ENCODE results near the gene ZNF574.

ZNF574 gene

DNA sequence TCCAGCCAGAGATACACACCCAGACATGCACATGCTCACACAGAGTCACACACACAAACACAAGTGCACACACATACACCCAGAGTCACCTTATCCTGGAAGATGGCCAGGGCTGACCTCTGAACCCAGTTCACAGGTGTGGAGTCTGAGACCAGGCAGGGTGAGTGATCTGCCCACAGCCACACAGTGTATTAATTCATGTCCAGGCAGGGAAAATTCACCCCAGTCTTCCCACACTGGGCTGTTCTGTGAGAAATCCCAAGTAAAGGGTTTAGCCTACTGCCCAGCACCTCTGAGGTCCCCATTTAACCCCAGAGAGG is 54.2 kb downstream of the ZNF574 start:
- no peak for DNase-seq

Data from activated T-cell treated with anti-CD3 and anti-CD28 coated beads, Interleukin-2, amount 50 U/mL, for 1 hour (primary cell).